ACC112 (cell line): ENCODE results near the gene USP5.
"Not testable (repeated sequence)": the region's sequence is repeated elsewhere in the genome, so short reads cannot be mapped to it uniquely, and the experiment has no call there.

Source experiments
- H2AFZ ChIP-seq: fragments of 200-600 bp; sonication (generic); one replicate; pipeline ENCODE4 v1.6.0; 2017; ENCODE audit warnings: antibody characterized with exemption, low read length; ENCODE audit not compliant: unreplicated experiment
- H3K27ac ChIP-seq: fragments of 200-600 bp; sonication (generic); 2 replicates; pipeline ENCODE4 v1.5.1; 2014; ENCODE audit warnings: low read depth, mild to moderate bottlenecking, antibody characterized with exemption, low read length, moderate library complexity
- H3K27me3 ChIP-seq: fragments of 200-600 bp; sonication (generic); 2 replicates; pipeline ENCODE4 v1.6.1; 2014; ENCODE audit warnings: mild to moderate bottlenecking, antibody characterized with exemption, low read length, moderate library complexity, mixed read lengths; ENCODE audit not compliant: insufficient read depth
- H3K36me3 ChIP-seq: fragments of 200-600 bp; sonication (generic); 2 replicates; pipeline ENCODE4 v1.6.1; 2016; ENCODE audit warnings: mild to moderate bottlenecking, antibody characterized with exemption, low read length, moderate library complexity, mixed read lengths; ENCODE audit not compliant: insufficient read depth
- H3K4me1 ChIP-seq: fragments of 200-600 bp; sonication (generic); one replicate; pipeline ENCODE4 v1.6.1; 2016; ENCODE audit warnings: low read length, mixed read lengths; ENCODE audit not compliant: insufficient read depth, unreplicated experiment, control insufficient read depth
- H3K4me3 ChIP-seq: fragments of 200-600 bp; sonication (generic); 2 replicates; pipeline ENCODE4 v1.5.1; 2014; ENCODE audit warnings: mild to moderate bottlenecking, low read depth, low read length
- H3K79me2 ChIP-seq: fragments of 200-600 bp; sonication (generic); one replicate; pipeline ENCODE4 v1.6.0; 2016; ENCODE audit warnings: low read length; ENCODE audit not compliant: control insufficient read depth, unreplicated experiment, insufficient read depth

The USP5 gene

DNA sequence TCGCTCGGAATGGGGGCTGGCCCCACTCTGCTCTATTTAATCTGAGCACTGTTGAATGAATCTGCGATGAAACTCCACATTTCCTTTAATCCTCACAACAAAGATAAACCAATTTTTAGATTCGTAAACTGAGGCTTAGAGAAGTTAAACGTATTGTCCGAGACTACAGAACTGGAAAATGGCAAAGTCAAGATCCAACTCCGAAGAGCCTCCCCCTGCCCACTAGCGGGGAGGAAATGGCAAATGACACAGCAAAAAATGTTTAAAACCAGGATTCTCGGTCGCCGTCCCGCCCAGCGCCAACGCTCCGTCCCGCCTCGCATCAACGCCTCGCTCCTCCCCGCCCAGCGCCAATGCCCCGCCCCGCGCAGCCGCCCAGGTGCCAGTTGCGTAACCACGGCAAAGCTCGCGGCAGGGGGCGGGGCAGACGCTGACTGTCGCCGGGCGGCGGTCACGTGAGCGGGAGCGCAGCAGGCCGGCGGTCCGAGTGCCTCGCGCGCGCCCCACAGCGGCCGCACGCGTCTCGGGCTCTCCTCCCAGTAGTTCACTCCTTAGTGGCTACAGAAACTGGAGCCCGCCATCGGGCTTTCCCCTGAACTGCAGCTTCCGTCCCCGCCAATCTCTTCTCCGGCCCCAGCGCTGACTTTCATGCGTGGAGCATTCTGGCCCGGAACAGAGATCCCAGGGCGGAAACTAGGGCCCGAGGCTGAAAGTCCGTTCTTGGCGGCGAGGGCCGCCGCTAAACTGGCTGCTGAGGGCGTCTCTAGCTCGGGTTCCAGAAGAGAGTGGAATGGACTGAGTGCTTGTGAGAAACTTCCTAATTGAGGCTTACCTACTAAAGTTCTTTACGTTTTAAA is 39.1 kb downstream of the USP5 start:
- Histone ChIP-seq H3K4me3 (peak overlapping the region; percentile 79), H3K36me3 (no peaks in the 10 kb centered on the region), H3K4me1 (peaks cover 12% of the 10 kb centered on the region), H3K79me2 (no peaks in the 10 kb centered on the region), H3K27ac (peak overlapping the region; percentile 94), H3K27me3 (no peaks in the 10 kb centered on the region), H2AFZ (peak overlapping the region; percentile 90)

GRCh38 chr12:6891646-6892001 is 39.7 kb downstream of the USP5 start:
- peaks cover 12% of the 10 kb centered on the region for H3K4me1 ChIP-seq
- H3K4me3 ChIP-seq, result peak overlapping the region; percentile 79
- peak overlapping the region; percentile 90 for H2AFZ ChIP-seq
- no peaks in the 10 kb centered on the region for H3K79me2 ChIP-seq
- no peaks in the 10 kb centered on the region for H3K36me3 ChIP-seq
- H3K27me3 ChIP-seq, result no peaks in the 10 kb centered on the region
- H3K27ac ChIP-seq, result peak overlapping the region; percentile 68

DNA sequence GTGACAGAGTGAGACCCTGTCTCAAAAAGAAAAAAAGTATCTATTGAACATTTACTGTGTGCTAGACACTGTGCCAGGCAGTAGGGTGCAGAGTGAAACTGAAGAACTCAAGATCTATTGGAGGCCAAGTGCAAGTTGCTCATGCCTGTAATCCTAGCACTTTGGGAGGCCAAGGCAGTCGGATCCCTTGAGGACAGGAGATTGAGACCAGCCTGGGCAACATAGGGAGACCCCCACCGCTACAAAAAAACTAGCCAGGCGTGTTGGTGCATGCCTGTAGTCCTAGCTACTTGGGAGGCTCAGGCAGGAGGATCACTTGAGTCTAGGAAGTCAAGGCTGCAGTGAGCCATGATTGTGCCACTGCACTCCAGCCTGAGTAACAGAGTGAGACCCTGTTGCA is 40.7 kb downstream of the USP5 start:
- H3K27ac ChIP-seq, result not testable (repeated sequence)

DNA sequence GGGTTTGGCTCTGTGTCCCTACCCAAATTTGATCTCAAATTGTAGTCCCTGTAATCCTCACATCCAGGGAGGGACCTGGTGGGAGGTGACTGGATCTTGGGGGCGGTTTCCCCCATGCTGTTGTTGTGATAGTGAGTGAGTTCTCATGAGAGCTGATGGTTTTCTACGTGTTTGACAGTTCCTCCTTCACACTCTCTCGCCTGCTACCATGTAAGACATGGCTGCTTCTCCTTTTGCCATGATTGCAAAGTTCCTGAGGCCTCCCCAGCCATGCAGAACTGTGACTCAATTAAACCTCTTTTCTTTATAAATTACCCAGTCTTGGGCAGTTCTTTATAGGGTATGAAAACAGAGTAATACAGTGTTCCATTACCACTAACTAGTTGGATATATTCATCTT is 42.4 kb downstream of the USP5 start:
- Histone ChIP-seq H3K36me3 (no peaks in the 10 kb centered on the region), H3K79me2 (no peaks in the 10 kb centered on the region), H3K27me3 (no peaks in the 10 kb centered on the region), H3K27ac (no peak overlapping the region), H3K4me3 (no peak overlapping the region), H3K4me1 (peaks cover 12% of the 10 kb centered on the region), H2AFZ (no peak overlapping the region)

More for the DNA sequence above, 40.7 kb downstream of the USP5 start:
- H3K36me3 ChIP-seq, H3K27me3 ChIP-seq, H3K4me3 ChIP-seq, H3K79me2 ChIP-seq, H2AFZ ChIP-seq: not testable (repeated sequence)
- H3K4me1 ChIP-seq, result peaks cover 12% of the 10 kb centered on the region

- H3K27me3 ChIP-seq, result no peaks in the 10 kb centered on the region
- no peaks in the 10 kb centered on the region for H3K79me2 ChIP-seq
- H2AFZ ChIP-seq, result no peak overlapping the region
- H3K4me1 ChIP-seq, result no peaks in the 10 kb centered on the region
- no peak overlapping the region for H3K27ac ChIP-seq
- H3K36me3 ChIP-seq, result no peaks in the 10 kb centered on the region
- no peak overlapping the region for H3K4me3 ChIP-seq
These were observed 45.0 kb downstream of the USP5 start for GRCh38 chr12:6896846-6897435.

GRCh38 chr12:6899427-6899826 is 47.5 kb downstream of the USP5 start:
- H3K36me3 ChIP-seq, result no peaks in the 10 kb centered on the region
- no peak overlapping the region for H3K27ac ChIP-seq
- H3K27me3 ChIP-seq, result no peaks in the 10 kb centered on the region
- no peak overlapping the region for H2AFZ ChIP-seq
- H3K79me2 ChIP-seq, result no peaks in the 10 kb centered on the region
- H3K4me3 ChIP-seq, result no peak overlapping the region
- H3K4me1 ChIP-seq, result peaks cover 4% of the 10 kb centered on the region

DNA sequence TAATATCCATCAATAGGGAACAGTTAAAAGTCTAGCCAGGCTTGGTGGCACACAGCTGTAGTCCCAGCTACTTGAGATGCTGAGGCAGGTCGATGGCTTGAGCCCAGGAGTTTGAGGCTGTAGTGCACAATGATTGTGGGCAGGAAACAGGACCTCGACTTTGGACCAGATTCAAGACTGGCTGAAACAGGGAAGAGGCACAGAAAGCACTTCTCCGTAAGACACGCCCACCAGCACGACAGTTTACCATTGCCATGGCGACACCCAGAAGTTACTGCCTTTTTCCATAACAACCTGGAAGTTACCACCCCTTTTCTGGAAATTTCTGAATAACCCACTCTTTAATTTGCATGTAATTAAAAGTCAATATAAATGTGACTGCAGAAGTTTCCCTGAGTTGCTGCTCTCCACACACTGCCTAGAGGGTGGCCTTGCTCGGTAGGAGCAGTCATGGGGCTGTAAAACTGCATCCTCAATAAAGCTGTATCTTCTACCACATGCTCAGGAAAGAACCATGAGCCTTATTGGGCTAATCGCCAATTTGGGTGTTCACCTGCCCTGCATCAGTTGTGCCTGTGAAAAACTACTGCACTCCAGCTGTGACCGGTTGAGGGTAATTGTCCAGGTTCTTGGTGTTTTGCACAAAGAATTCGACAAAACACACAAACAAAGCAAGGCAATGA is 48.0 kb downstream of the USP5 start:
- Histone ChIP-seq H2AFZ (no peak overlapping the region), H3K27ac (no peak overlapping the region), H3K4me1 (peaks cover 4% of the 10 kb centered on the region), H3K4me3 (no peak overlapping the region), H3K27me3 (no peaks in the 10 kb centered on the region), H3K79me2 (no peaks in the 10 kb centered on the region), H3K36me3 (no peaks in the 10 kb centered on the region)

- peaks cover 6% of the 10 kb centered on the region; the same call in 1 of the 2 replicates for H3K36me3 ChIP-seq
These were observed 50.5 kb downstream of the USP5 start for GRCh38 chr12:6902448-6902847.

DNA sequence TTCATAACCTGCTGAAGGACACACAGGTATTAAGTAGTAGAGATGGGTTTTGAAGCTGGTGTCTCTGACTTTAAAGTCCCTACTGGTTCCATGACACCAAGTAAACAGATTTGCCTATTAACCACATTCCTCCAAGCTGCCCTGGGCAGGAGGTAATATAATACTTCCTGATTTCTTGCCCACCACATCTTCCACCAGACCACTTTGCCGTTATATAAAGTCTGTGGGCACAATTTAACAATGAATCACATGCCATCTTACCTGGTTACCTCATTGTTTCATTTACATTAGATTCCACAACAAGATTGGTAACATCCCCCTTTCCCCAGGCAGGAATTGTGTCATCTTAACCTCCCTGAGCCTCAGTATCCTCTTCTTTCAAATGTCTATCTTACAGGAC is 51.8 kb downstream of the USP5 start:
- Histone ChIP-seq H3K4me1 (peaks cover 12% of the 10 kb centered on the region), H3K4me3 (no peak overlapping the region), H3K27me3 (no peaks in the 10 kb centered on the region), H3K36me3 (peaks cover 6% of the 10 kb centered on the region; the same call in 1 of the 2 replicates), H2AFZ (peak overlapping the region; percentile 88), H3K27ac (no peak overlapping the region), H3K79me2 (no peaks in the 10 kb centered on the region)

More at GRCh38 chr12:6902448-6902847, 50.5 kb downstream of the USP5 start:
- H3K27me3 ChIP-seq, result no peaks in the 10 kb centered on the region
- no peak overlapping the region for H3K4me3 ChIP-seq
- no peak overlapping the region for H2AFZ ChIP-seq
- no peak overlapping the region for H3K27ac ChIP-seq
- peaks cover 12% of the 10 kb centered on the region for H3K4me1 ChIP-seq
- H3K79me2 ChIP-seq, result no peaks in the 10 kb centered on the region

DNA sequence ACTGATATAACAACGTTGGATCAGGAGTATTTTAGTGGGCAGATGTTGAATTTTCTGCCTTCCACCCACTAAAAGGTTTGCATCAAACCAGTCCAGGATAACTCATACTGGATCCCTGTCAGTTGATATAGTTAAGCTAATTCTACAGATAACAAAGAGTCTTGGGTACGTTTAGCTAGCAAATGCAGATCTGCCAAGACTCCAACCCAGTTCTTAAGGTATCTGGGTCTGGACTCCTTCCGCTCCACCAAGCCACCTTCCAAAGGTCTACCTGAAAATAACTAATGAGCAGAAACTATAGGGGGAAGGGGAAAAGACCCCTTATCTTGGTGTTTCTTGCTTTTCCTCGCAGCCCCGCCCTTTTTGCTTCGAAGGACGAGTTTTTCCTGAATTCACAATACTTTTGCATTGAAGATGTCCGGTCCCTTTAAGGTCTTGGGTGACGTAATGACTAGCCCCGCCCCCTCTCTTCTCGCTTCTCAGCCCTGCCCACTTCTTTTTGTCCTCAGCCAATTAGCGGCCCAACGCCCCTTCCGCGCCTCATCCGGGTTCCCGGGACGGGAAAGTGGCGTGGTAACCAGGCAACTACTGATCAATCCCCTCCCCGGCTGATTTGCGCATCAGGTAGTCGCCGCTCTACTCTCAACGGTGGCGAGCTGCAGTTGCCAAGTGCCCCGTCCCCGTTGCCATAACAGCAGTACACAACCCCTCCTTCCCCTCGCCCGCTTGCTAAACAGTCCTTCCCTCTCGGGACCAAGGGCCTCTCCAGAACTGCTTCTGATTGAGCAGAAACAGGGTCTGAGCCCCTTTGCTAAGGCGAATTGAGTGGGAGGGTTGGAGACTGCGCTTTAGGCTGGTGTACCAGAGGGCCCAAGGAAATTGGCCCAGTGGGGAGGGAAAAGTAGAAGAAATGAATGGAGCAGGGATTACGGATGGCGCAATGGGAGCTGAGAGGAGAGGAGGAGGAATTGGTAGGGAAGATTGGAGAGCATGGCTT is 52.6 kb downstream of the USP5 start, which contains the start of gene LRRC23:
LRRC23 (plus strand) TSS at position 543 of the 997 bp plus-strand sequence. CDS start 812 bp downstream, outside the sequence.
- Histone ChIP-seq H3K79me2 (no peaks in the 10 kb centered on the region), H3K4me3 (peak within 1 kb of the TSS; percentile 81), H3K27me3 (no peaks in the 10 kb centered on the region), H3K27ac (peak within 1 kb of the TSS; percentile 56), H3K36me3 (peaks cover 6% of the 10 kb centered on the region; the same call in 1 of the 2 replicates), H3K4me1 (peaks cover 12% of the 10 kb centered on the region), H2AFZ (peak within 1 kb of the TSS; percentile 94)
